HG03280 (cell line): ENCODE data around the gene BCAS1.

Experiments used
- ATAC-seq: cut with Tn5 transposase; IDR thresholded peaks from one replicate; pipeline ENCODE4 v1.9.1; 2021; ENCODE audit warnings: mild to moderate bottlenecking, moderate library complexity; ENCODE audit not compliant: unreplicated experiment

The BCAS1 gene

DNA sequence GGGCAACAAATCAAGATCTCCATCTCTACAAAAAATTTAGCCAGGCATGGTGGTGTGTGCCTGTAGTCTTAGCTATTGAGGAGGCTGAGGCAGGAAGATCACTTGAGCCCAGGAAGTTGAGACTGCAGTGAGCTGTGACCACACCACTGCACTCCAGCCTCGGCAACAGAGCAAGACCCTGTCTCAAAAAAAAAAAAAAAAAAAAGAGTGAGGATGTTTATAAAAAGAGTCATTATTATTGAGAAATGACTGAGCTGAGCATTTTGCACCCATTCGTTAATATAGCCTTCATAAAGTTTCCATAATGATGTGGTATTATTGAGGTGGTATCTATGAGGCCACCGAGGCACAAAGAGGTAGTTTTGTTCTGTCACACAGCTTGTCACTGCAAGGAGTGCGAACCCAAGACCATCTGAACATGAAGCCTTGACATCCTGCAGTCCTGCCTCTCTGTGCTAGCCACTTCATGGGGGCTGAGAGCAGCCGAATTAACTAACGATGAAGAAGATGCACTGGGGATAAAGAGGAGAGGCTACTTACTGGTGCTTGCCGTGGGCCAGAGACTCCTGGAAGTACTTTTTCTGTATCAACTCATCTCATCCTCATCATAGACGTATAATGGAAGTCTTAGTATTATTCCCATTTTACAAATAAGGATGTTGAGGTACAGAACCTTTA, 175.5 kb downstream of the BCAS1 start:
- ATAC-seq: no peak
